Frontal cortex (tissue), 4 donors: ENCODE results near the gene ASPG. TPM values are rescaled to one million over a fixed set of nuclear protein-coding genes. Genes with fewer than 3 reads are reported as not detected.

Source experiments
- DNase-seq, 2 donors: peaks; one replicate each; pipeline ENCODE4 v3.0.0; 2012; ENCODE audit warnings: low spot score in 2 of 2
- FAIRE-seq: peaks from 2 replicates; lab custom pipeline; 2012; peaks lifted over from hg19 to GRCh38; lab: Jason Lieb, UNC
- total RNA-seq: library from RNA; depleted of rRNA; stranded (reverse); fragments of >200 nt; gene quantifications from one replicate; pipeline ENCODE4 v1.2.3, GENCODE V29; 2014
- donor health status: control.
- donor health status: control.
- donor health status: control.

ASPG gene
- total RNA-seq, 1 donor from 2014 or later, result 0.41 TPM

DNA sequence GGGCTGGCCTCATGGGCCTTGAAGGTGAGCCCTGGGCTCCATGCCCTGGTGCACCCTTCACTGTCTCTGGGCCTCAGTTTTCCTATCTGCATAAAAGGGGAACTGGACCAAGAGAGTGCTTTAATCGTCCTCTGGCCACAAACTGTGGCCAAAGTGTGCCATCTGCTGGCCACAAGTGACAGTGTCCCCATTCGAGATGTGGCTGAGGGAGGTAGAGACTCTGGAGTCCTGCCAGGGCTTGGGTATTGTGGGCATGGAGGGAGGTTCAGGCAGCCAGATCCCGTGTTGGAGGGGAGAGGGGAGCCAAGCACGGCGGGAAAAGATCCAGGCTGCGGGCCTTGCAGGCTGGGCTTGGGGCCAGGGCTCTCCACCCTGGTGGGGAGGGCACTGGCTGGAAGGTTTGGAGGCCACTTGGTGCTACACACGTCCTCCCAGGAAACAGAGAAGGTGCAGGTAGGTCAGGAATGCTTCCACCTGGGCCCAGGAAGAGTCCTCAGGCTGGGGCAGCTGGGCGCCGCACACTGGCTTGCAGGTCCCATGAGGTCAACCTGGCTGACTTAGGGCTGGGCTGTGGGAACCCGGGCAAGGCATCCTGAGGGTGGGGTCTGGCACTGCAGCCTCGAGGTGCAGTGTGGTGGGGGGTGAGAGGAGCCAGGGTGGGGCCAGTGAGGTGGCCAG, 45.6 kb downstream of the ASPG start:
- FAIRE-seq, result no peak
- DNase-seq, result no peak

DNA sequence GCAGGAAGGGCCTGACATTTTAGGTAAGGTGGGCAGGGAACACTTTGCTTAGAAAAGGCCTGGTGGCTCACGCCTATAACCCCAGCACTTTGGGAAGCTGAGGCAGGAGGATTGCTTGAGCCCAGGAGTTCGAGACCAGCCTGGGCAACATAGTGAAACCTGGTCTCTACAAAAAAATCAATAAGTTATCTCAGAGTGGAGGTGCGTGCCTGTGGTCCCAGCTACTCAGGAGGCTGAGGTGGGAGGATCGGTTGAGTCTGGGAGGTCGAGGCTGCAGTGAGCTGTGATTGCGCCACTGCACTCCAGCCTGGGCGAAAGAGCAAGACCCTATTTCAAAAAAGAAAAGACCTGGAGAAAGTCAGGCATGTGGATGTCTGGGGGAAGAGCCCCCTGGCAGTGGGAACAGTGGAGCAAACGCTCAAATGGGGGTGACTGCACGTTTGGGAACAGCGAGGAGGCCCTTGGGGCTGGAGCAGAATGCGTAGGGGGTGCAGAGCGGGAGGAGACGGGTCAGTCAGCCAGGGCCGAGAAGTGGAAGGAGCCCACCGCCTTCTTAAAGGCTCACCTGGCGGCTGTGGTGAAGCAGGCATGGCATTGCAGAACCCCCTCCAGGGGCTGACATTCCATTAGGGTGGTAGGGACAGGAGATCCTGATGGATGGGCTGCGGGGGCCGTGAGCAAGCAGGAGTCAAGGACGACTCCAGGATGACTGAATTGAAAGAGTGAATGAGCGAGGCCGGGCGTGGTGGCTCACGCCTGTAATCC, 46.6 kb downstream of the ASPG start:
- DNase-seq (no peak), FAIRE-seq (no peak)

DNA sequence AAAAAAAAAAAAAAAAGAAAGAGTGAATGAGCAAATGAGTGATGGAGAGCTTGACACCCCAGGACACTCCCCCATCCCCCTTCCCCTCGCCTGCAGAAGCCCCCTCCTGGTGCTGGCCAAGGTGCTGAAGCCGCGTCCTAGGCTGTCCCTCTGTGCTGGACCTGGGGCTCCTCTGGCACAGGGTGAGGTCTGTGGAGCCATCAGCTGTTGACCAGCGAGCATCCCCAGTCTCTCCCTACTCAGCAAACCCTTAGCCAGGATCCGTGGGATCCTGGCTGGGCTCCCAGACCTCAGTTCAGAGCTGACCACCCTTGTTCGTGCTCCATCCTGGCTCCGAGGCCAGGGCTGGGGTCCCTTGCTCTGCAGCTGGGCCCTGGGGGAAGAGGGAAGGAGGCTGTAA, 47.5 kb downstream of the ASPG start:
- no peak for FAIRE-seq
- no peak for DNase-seq

DNA sequence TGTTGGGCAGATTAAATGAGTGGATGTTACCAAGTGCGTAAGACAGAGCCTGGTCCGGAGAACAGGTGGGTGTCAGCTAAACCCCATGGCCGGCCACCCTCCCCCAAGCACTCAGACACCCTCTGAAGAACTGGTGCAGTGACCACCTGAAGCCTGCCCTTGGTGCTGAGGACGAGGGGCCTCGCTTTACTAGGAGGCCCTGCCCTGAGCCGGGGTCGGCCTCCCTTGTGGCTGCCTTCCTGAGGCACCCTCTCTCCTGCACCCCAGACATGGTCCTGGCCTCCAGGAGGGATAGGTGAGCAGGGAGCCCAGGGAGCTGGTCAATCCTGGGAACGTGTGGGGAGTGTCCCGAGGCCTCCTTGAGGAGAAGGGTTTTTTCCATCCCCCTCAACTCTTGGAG, 48.0 kb downstream of the ASPG start:
- DNase-seq (no peak), FAIRE-seq (no peak)

DNA sequence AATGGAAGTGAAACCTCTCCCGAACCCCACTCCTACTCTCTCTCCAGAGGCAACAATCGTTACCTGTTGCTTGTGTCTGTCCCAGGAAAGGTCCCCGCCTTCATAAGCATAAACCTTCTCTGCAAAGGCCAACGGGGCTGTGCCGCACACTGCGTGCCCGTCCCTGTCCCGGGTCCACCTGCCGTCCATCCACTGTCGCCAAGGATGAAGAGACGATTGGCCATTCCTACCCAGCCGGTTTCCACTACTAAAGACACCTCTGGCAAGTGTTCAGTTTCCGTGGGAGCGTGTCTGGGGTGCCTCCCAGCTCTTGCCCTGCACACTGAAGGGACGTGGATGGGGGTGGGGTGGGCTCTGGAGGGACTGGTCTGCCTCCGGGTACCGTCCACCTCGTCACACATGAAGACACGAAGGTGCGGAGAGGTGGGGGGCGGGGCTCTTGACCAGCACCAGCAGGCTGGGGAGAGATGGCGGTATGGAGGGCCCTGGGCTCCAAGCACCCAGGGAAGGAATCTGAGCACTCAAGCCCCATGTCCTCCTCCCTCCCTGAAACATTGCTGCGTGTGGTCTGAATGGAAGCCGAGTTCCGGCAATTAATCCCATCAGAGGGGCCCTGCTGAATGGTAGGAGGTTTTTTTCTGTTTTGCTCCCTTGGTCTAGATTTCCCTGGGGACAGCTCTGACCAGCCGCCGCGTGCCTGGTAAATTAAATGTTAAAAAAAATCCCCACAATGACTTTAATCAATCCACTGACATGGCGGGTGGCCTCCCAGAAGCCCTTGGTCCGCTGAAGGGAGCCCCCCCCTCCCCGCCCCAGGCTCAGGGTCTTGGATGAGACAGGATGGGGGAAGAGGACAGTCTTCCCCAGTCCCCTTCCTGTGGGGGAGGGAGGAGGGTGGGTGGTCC, 48.8 kb downstream of the ASPG start:
- FAIRE-seq (no peak), DNase-seq (no peak)

DNA sequence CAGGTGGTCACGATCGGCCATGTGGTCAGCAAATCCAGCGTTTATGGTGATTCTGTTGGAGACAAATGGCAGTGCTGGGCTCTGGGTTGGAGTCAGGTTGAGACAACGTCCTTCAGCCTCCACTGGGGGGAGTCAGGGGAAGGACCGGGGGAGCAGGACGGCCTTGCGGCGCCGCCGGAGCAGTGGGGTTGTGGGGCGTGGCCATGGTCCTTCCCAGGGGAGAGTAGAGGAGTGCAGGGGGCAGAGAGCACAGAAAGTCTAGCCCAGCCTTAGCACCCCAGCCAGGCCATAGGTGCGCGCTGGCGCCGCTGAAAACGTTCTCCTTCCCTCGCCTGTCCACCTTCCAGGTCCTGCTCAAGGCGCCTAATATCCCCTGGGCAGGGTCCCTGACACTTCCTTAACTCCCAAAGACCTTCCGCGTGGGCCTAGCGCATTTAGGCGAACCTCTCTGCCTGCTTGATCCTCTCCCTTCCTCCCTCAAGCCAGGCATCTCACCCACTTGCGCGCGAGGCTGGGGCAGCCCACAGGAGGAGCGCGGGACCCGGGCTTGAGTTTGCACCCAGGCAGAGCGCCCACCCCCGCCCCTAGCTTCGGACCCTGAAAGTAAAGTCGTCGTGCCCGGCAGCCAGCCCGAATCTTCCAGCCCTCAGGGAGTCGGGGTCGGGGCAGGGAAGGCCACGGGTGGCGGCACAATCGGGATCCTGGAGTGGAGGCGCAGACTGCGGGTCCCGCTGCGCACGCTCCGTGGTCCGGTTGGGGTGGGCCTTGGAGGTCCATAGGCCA, 49.8 kb downstream of the ASPG start:
- FAIRE-seq (no peak), DNase-seq (no peak)

DNA sequence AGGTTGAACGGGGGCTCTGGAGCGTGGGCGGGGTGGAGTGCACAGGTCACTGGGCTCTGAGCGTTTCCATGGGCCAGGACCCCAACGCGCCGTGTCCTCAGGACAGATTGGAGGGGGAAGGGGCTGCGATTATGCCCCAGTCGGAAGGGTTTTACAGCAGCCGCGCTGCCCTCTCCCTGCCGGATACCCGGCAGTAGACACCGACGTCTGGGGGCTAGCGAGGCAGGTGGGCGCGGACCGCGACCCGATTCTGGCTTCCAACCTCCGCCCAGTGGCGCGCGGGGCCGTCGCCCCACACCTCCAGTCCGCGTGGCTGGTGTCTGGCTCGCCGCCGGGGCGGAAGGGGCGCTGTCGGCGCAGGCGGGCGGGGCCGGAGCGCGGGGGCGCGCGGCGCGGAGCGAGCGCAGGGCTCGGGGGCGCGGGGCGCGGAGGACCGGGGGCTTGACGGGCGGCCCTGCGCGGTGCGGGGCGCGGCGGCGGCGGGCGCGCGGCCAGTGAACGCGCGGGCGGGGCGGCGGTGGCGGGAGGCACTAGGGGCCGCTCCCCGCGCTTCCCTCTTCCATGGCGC, 50.5 kb downstream of the ASPG start:
- FAIRE-seq (no peak), DNase-seq (no peak)

DNA sequence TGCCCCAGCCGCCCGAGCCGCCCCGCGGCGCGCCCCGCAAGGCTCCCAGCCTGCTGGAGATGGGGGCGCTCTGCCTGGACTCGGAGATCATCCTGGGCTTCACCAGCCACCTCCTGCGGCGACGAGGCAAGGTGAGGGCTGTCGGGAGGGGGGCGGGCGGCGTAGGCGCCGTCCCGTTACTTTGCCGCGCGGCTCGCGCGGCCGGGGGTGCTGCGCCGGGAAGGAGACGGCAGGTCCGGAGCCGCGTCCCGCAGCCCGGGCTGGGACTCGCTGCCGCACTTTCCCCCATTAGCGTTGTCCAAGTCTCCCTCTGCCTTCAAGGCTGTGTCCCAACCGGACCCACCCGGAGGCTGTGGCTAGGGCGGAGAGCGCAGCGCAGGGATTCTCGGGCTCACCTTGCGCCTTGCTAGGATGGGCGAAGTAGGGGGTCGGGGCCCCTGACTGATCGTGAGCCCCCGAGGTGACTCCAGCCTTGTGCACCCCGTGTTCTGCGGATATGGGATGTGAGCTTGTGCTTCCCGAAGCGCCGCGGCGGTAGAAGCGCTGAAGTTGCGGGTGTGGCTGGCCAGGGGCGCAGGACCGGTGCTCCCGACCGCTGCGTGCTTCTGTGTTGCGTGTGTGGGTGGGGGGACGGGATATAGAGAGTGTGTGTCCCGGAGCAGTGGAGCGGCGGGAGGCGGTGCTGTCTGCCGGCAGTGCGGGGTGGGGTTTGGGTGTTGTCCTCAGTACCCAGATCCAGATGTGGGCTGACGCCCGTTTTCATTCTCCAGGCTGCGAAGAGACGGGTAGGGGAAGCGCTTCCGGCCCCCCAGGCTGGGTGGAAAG, 51.2 kb downstream of the ASPG start:
- FAIRE-seq (no peak), DNase-seq (no peak)

DNA sequence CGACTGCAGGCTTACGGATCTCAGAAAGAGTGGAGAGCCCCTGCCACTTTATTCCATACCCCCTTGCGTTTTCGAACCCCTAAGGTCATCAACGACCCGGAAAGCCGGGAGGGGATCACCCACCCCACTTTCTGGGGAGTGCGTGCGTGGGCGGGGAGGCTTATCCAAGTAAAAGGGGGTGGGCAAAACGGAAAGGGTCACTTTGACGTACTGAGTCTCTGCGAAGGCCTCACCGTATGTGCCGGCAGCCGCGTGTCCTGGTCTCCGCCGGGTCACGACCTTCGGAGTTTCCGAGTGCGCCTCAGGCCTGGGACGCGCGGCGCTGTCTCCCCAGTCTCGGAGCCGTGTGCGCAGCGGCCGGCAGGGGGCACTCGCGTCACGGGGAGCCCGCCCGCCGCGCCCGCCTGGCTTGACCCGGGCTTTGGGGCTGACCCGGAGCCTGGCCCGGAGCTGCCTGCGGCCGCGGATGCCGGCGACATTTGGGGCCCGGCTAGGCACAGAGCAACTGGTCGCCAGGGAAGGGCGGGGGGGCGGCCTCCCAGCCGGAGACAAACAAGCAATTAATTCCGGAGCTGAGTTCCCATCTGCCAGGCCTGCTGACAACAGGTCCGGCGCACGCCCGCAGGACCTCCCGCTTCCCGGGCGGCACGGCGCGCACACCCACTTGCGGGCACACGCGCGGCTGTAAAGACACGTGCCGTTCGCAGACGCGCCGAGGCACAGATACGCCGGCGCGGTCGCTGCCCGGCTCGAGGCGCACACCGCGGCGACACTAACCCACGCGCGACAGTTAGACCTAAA, 52.0 kb downstream of the ASPG start:
- FAIRE-seq, result no peak

DNA sequence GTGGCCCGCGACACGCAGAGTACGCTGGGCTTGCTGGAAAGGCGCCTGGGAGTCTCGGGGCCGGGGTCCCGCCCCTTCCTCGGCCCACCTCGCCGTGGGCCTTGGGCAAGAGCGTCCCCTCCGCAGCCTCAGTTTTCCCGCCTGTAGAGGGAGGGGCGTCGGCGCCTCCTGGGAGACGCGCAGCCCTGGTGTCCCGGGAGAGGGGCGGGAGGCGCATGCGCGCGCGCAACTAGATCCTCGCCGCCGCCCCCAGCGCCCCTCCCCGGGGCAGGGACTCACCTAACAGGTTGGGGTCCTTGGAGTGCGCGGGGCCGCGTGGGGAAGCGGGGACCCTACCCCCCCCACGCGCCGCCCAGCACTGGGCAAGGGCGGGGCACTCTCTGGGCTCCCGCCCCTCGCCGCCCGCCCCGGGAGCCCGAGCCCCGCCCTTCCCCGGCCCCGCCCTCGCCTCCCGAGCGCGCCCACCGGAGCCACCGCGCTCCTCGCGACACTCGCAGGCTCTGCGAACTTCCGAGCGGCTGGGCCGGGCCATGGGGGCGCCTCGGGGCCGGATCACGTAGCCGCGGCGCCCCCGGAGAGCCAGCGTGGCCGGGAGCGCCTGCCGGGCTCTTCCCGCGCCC, 52.7 kb downstream of the ASPG start, which contains the start of gene KIF26A:
Gene KIF26A (plus strand): TSS at position 490 of the 620 bp plus-strand sequence. CDS start 136 bp downstream, outside the sequence.
- FAIRE-seq, result no peak
- peak; percentile 78 to 81 for DNase-seq

More for the DNA sequence above, 52.0 kb downstream of the ASPG start:
- DNase-seq, result peak; percentile 94 to 95

DNA sequence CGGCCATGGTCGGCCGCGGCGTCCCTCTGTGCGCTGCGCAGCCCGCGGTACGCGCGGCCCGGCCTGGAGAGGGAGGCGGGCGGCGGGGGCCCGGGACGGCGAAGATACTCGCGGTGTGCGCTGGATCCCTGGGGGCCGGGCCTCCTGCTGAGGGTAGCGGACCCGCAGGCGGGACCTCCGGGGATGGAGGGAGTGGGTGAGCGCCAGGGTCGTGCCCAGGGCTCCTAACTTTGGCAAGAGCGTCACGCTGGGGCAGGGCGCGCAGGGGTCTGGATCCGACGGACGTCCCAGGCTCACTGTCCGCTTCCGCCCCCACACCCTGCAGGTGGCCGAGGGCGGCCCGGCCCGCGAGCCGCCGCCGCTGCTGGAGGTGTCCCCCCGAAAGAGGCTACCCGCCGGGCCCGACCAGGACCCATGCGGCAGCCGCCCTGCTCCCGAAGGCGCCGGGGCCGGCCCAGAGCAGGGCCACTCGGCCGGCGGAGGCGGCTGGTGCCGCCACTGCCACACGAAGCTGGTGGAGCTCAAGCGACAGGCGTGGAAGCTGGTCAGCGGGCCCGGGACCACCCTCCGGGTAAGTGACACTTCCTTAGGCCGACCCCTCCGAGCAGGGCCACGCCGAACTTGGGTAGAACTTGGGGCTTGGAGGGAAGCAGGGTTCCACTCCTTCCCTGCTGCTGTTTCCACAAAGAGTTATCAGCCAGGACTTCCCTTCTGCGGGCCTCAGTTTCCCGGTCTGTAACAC, 53.4 kb downstream of the ASPG start:
- DNase-seq, result no peak
- FAIRE-seq, result no peak

DNA sequence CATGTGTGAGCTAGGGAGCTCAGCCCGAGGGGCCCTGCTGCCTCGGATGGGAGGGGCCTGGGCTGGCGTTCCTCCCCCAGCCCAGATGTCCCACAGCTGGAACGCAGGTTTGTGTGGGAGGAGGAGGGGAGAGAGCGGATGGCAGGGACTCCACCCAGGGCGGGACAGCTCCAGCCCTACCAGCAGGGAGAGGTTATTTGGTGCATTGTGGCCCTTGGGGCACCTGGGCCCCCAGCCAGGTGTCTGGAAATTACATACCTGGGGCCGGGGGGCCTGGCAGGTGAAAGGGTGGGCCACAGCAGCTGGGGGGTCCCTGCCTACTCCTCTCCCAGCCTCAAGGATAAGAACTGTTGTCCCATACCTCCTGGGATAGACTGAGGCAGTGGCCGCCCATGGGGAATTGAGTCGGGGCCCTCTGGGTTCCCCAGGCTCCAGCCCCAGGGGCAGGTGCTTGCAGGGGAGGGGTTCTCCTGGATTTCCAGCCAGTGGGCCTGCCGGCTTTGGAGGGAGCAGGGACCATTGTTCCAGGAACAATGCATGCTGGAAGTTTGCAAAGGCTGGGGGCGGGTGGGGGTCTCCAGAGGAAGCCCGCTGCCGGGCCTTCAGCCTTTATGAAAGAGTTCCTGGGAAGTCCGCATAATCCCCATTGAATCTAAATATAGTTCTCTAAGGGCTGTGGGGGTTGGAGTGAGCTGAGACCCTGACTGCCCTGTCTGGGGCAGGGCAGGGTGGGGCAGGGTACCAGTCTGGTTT, 54.1 kb downstream of the ASPG start:
- FAIRE-seq (no peak), DNase-seq (no peak)

DNA sequence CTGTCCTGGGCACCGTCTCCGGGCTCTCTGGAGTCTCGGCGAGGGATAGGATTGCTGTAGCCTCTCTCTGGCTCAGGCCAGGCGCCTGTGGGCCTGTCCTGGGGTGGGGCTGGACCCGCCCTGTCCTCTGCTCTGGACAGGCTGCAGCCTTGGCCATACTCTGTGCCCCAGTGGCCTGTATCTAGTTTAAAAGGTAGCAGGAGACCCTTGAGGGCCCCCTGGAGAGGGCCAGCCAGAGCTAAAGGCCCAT, 54.6 kb downstream of the ASPG start:
- DNase-seq, result no peak

DNA sequence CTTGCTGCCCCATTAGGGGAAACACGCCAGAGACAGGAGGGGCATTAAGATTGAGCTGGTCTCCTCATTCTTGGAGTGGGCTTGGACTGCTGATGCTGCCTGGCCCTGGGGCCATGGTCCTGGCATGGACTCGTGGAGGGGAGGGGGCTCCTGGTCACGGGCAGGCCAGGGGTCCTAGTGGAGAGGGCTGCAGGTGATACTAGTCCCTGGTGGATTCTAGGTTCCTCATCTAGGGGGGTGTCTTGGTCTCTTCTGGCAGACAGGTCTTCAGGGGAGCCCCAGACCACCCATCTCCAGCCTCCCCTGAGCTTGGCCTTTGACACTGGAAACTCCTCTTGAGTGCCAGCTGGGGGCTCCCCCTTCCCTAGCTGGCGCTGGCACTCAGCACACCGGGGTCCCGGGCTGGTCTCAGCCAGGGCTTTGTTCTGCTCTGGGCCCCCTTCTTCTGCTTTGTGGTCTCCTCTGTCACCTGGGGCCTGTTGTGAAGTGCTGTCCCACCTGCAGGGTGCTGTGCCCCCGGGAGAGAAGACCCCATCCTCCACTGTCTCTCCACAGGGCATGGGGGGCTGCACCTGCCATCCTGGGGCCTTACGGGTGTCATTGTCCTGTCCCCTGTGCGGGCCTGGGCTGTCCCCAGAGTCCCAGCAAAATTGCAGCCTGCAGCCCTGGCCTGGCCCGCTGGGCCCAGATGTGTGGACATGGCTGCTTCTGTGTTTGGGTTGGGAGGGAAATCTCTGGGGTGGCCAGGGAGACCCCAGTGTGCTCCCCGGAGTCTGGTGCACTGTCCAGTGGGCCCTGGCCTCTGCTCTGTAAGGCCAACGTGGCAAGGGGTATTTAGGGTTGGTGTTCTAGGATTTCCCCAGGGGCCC, 55.2 kb downstream of the ASPG start:
- FAIRE-seq (no peak), DNase-seq (no peak)

More for the DNA sequence above, 54.6 kb downstream of the ASPG start:
- FAIRE-seq, result no peak

DNA sequence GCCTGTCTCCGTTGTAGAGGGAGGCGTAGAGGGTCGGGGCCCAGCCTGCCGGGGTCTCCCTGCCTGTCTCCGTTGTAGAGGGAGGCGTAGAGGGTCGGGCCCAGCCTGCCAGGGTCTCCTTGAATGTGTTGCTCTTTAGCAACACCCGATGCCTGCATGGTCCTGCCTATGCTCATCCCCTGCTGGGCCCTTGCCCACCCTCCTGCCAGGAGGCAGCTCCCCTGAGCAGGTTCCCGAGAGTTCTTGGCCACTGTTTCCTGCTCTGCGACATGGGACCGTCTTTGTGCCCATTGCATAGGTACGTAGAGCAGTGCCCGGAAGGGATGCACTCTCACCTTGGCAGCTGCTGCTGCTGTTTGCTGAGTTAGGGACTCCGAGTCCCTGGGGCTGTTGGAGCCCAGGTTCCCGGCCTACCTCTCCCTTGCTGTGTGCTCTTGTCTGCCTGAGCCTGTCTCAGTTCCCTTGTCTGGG, 56.2 kb downstream of the ASPG start:
- DNase-seq (no peak), FAIRE-seq (no peak)
